M059J (cell line): ENCODE results near the gene CEP95. TPM values are rescaled to one million over a fixed set of nuclear protein-coding genes. Genes with fewer than 3 reads are reported as not detected.
"Not testable (repeated sequence)": the region's sequence is repeated elsewhere in the genome, so short reads cannot be mapped to it uniquely, and the experiment has no call there.

Experiments
- DNase-seq: peaks from one replicate; pipeline ENCODE4 v3.0.0-alpha.2; 2012; ENCODE audit warnings: low read depth
- total RNA-seq: library from RNA; depleted of rRNA; stranded (reverse); fragments of >200 nt; shearing (Covaris generic); gene quantifications from 2 replicates; pipeline ENCODE4 v1.2.3, GENCODE V29; 2014; rRNA removed

Gene CEP95
- total RNA-seq, 1 experiment from 2014 or later: 14.0 TPM

GRCh38 chr17:64572682-64573154 lies 65.9 kb downstream of the CEP95 start:
- DNase-seq: peak; percentile 46

GRCh38 chr17:64573214-64573613 lies 66.4 kb downstream of the CEP95 start:
- no peak for DNase-seq

- no peak for DNase-seq
Measured at GRCh38 chr17:64574646-64575045, 67.9 kb downstream of the CEP95 start.

- peak; percentile 14 for DNase-seq
Measured at GRCh38 chr17:64575431-64575830, 68.7 kb downstream of the CEP95 start.

GRCh38 chr17:64577025-64577424 lies 70.2 kb downstream of the CEP95 start:
- DNase-seq: not testable (repeated sequence)

- no peak for DNase-seq
Measured at GRCh38 chr17:64579917-64580316, 73.1 kb downstream of the CEP95 start.

- no peak for DNase-seq
Measured at GRCh38 chr17:64580384-64581315, 73.9 kb downstream of the CEP95 start.

GRCh38 chr17:64583038-64583437 lies 76.3 kb downstream of the CEP95 start:
- DNase-seq: no peak

- DNase-seq: no peak
Measured at GRCh38 chr17:64585146-64585545, 78.4 kb downstream of the CEP95 start.

Other genes with a start within 250 kb of the CEP95 start
- 13.4 and 22.6 TPM in 2 replicates for gene TEX2, start 243.7 kb upstream of the CEP95 start, total RNA-seq
- 0.05 and 0.22 TPM in 2 replicates for gene PECAM1, start 116.1 kb upstream of the CEP95 start, total RNA-seq
- gene MILR1, start 57.9 kb upstream of the CEP95 start, total RNA-seq: 2.7 and 6.3 TPM in 2 replicates
- gene POLG2, start 9.9 kb upstream of the CEP95 start, total RNA-seq: 7.7 and 7.9 TPM in 2 replicates
- gene DDX5, start 688 bp upstream of the CEP95 start, total RNA-seq: 245 and 267 TPM in 2 replicates
- 43.3 and 68.7 TPM in 2 replicates for gene SMURF2, start 155.3 kb downstream of the CEP95 start, total RNA-seq